GM18873 (cell line): ENCODE measurements around the gene FOXI2.

Experiments used
- ATAC-seq: cut with Tn5 transposase; IDR thresholded peaks from one replicate; pipeline ENCODE4 v1.9.1; 2021; ENCODE audit warnings: mild to moderate bottlenecking, moderate library complexity, moderate number of reproducible peaks; ENCODE audit not compliant: unreplicated experiment, low FRiP score

FOXI2 gene

DNA sequence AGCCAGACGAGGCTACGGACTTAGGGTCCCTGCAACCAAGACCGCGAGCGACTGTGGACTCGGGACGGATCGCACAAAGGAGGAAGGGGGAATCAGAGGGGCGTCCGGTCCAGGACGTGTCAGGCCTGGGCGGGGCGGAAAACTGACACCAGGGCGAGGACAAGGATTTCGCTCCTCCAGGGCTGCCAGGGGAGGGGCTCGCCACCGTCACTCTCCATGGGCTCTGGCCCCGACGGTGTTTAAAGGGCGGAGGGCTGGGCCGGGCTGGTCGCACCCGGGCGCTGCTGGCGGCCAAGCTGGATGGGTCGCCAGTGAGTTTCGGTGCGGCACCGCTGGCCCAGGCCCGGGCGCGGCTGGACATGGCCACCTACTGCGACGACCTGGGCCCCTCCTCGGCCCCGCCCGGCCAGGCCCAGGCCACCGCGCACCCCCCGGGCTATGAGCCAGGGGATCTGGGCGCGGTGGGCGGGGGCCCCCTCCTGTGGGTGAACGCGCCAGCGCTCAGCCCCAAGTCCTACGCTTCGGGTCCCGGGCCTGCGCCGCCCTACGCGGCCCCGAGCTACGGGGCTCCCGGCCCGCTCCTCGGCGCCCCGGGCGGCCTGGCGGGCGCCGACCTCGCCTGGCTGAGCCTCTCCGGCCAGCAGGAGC, at the start of gene FOXI2:
Gene FOXI2, plus strand, starts transcription at position 271 of the 648 bp plus-strand sequence. Its CDS starts 89 bp downstream, at position 360.
- ATAC-seq, result no peak

DNA sequence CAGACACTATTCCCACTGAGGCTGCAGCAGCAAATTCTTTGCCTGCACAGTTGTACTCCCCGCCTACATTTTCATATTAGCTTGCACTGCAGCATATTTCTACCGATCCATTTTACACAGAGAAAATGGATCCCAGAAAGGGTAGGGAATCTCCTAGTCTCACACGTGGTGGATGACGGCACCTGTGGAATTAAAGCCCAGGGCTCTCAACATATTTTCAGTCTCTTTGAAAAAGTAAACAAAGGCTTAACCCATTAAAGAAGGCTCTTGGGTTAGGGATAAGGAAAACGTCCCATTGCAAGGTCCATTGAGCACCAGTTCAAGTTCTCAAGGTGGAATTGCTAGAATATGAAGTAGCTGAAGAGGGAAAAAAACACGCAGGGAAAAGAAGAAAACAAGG, 49.4 kb upstream of the FOXI2 start:
- ATAC-seq, result no peak

DNA sequence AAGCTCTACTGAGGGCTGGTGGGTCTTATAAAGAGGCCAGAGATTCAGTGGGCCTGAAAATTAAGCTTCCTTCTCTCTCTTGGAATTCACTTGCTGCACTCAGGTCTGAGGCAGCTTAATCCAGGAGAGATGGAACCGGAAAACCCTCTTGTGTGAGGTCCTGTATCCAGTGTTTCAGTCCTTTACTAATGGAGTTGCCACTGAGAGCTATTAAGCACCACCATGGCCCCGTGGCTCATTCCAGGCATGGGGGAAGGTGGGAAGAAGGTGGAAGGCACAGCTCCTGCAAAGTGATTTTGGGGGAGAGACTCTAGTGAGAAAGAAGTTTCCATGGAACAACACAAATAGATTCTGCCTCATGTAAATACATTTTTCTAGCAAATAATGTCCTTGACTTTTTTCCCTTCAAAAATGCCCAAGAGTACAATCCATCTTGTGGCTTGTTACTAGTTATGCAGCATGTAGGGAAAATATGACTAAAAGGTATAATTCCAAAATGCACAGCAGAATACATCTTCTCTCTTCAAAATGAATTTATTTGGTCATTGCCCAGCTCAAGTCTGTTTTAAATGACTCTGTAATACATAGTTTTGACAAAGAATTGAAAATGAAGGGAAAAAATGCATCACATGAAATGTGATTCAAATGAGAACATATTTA, 46.7 kb upstream of the FOXI2 start:
- ATAC-seq, result no peak

GRCh38 chr10:127694580-127695193, 42.3 kb upstream of the FOXI2 start:
- no peak for ATAC-seq

DNA sequence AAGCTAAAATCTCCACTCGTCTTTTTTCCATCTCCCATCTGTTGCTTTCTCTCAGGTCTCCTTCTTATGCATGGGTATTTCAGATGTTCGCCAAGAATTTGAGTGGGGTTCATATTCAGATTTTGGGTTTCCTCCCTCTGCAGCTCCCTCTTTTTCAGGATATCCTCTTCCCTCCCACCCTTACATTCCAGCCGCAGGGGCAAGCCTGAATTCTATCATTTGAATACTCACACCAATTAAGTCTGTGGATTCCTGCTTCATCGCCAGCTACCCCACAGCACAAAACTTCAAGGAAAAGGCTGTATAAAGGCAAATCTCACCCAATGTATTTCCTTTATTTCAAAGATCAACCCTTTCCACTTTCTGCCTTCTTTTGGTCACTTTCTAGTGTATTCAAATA, 41.6 kb upstream of the FOXI2 start:
- ATAC-seq, result no peak

- ATAC-seq, result no peak
Observed at GRCh38 chr10:127698886-127699285, 38.1 kb upstream of the FOXI2 start.

DNA sequence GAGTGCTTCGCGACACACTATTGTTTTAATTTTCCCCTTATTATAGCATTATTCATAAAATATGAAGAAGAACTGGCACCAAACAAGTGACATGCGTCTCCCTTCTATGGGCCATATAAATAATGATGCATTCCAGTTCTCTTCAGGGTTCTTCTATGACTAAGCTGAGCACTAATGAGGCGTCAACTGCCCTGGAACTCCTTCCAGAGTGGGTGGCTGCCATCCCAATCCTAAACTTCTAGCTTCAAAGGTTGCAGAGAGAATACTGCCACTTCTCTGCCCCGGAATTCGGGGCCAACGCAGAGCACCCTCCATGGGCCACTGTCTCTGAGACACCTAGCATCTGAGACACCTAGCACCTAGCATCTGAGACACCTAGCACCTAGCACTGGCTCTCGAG, 37.7 kb upstream of the FOXI2 start:
- no peak for ATAC-seq

GRCh38 chr10:127702271-127702670, 34.7 kb upstream of the FOXI2 start:
- ATAC-seq, result no peak

- no peak for ATAC-seq
Observed at GRCh38 chr10:127715249-127715648, 21.7 kb upstream of the FOXI2 start.

DNA sequence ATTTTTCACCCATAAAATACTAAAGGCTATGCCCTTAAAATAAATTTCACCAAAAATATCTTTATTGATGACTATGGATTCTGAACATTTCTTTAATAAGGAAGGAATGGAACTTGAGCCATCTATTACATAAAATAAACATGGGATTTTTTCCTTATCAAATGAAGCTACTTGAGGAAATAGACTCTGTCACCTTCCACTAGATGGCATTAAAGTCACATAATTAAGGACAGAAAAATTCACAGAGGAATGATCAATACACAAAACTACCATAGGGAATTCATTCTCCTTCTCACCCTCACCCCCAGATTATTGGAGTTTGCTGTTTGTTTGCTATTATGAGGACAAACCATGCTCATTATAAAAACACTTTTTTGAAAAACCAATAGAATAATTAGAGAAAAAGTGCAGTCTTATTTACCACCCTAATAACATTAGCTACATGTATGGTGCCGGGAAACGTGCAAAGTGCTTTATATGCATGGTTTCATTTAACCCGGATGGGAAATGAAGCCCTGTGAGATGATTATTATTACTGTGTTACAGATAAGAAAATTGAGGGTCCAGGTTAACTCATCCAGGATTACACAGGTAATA, 21.1 kb upstream of the FOXI2 start:
- ATAC-seq, result no peak

GRCh38 chr10:127720142-127720541, 16.8 kb upstream of the FOXI2 start:
- no peak for ATAC-seq

- no peak for ATAC-seq
Observed at GRCh38 chr10:127720903-127721302, 16.1 kb upstream of the FOXI2 start.

DNA sequence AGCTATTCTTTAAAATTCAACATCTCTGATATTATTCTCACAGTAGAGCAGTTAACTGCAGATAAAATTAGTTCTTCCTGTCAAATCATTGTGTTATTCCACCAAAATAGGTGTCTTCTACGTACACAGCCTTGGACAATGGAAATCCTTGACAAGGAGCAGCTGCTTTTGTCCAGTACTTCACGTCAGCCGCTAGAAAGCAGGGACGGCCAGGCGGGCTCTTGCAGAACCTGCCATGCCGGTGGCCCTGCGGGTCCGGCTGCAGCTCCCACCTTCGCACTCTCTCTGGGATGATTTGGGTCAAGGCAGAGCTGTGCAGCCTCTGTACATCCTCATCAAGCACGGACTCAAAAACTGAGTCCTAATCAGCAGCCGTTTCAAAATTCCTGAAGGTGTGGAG, 2.2 kb upstream of the FOXI2 start:
- no peak for ATAC-seq

DNA sequence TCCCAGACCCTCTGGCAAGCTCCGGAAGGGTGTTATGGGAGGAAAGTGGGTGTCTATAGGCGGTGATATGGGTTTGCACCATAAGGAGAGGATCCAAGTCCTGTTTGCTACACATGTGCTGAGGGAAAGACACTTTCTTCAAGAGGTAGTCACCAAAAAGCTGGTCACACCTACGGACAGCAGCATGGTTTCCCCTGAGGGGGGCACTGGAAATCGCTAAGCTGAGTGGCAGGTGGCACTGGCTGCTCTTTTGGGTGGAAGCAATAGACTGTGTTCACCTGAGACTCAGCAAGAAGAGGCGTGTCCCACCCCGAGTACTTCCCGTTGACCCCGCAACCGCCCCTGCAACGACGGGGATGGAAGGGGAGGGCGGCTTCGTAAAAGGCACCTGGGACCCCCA, 1.8 kb upstream of the FOXI2 start:
- ATAC-seq, result no peak

DNA sequence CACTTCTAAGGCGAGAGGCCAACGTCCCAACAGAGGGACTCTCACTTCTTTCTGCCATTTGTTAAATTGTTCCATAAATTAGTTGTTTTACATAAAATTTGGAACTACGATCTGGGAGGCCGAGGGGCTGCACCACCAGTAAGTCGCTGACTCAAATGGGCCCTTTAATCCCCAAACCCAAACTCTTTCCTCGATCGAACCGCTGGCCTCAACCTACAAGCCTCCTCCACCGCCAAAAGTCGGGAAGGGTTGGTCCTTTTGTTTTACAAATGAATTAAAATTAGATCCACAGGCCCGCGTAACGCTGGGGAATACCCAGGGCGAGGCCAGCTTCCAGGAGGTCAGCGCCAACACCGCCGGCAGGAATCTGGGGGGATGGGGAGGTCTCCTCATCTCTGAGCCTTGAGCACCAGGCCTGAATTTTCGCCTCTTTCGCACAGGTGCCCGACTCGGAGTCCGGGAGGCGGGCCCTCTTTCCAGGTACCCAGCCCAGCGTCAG, 1.2 kb upstream of the FOXI2 start:
- no peak for ATAC-seq

GRCh38 chr10:127736222-127736914, 617 bp upstream of the FOXI2 start:
- no peak for ATAC-seq

GRCh38 chr10:127737563-127738511, 852 bp downstream of the FOXI2 start:
- ATAC-seq, result no peak

- ATAC-seq, result no peak
Observed at GRCh38 chr10:127738512-127739424, 1.8 kb downstream of the FOXI2 start.

DNA sequence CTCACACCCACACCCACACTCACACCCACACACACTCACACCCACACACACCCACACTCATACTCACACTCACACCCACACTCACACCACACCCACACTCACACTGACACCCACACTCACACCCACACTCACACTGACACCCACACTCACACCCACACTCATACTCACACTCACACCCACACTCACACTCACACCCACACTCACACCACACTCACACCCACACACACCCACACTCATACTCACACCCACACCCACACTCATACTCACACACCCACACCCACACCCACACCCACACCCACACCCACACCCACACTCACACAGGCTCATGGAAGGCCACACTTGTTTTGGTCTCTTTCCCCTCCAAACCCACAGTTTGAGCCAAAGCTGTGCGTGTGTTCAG, 2.9 kb downstream of the FOXI2 start:
- ATAC-seq, result no peak
